Liver (tissue), 9 donors: Measurements from ENCODE around the gene CARD8. TPM values are rescaled to one million over a fixed set of nuclear protein-coding genes. Genes with fewer than 3 reads are reported as not detected.

Experiments used
- DNase-seq: peaks from one replicate; pipeline ENCODE4 v3.0.0-alpha.2; 2017; ENCODE audit warnings: low spot score
- H3K27ac ChIP-seq, 2 donors: one replicate each; pipeline ENCODE4 v1.7.0; 2013; ENCODE audit warnings: inconsistent platforms in 2 of 2, low read length in 2 of 2, control low read depth in 1 of 2, low read depth in 1 of 2, mild to moderate bottlenecking in 1 of 2
- H3K27me3 ChIP-seq, 4 donors: one replicate each; pipeline versions ENCODE4 v1.6.1 to v1.7.0; 2013; ENCODE audit warnings: low read length in 3 of 4, inconsistent platforms in 1 of 4, mild to moderate bottlenecking in 1 of 4, moderate library complexity in 1 of 4; ENCODE audit not compliant: control insufficient read depth in 4 of 4, insufficient read depth in 4 of 4
- H3K36me3 ChIP-seq, 4 donors: one replicate each; pipeline versions ENCODE4 v1.6.1 to v1.7.0; 2013; ENCODE audit warnings: low read length in 3 of 4, mild to moderate bottlenecking in 3 of 4, low read depth in 1 of 4, moderate library complexity in 1 of 4; ENCODE audit not compliant: control insufficient read depth in 4 of 4, insufficient read depth in 3 of 4
- H3K4me1 ChIP-seq, 4 donors: one replicate each; pipeline versions ENCODE4 v1.6.1 to v1.7.0; 2013; ENCODE audit warnings: low read length in 3 of 4, mild to moderate bottlenecking in 3 of 4, moderate library complexity in 1 of 4; ENCODE audit not compliant: control insufficient read depth in 4 of 4, insufficient read depth in 4 of 4
- H3K4me3 ChIP-seq, 3 donors: one replicate each; pipeline versions ENCODE4 v1.6.1 to v1.7.0; 2013; ENCODE audit warnings: low read length in 3 of 3, control low read depth in 1 of 3, low read depth in 1 of 3, mild to moderate bottlenecking in 1 of 3
- H3K9ac ChIP-seq, 2 donors: one replicate each; pipeline ENCODE4 v1.7.0; 2013; ENCODE audit warnings: low read length in 2 of 2, mild to moderate bottlenecking in 2 of 2, moderate library complexity in 2 of 2, control low read depth in 1 of 2, low read depth in 1 of 2
- H3K9me3 ChIP-seq, 4 donors: one replicate each; pipeline versions ENCODE4 v1.6.1 to v1.7.0; 2013; ENCODE audit warnings: low read length in 3 of 4; ENCODE audit not compliant: control insufficient read depth in 4 of 4
- ATF3 ChIP-seq: IDR thresholded peaks from 2 replicates; pipeline ENCODE4 v1.6.1; 2016; ENCODE audit warnings: antibody characterized with exemption
- CTCF ChIP-seq: fragments of 150-350 bp; IDR thresholded peaks from 2 replicates; pipeline ENCODE4 v1.5.1; 2017; ENCODE audit warnings: improper control_type of control experiment, low read depth, low read length; ENCODE audit not compliant: missing input control
- EGR1 ChIP-seq, 2 donors: IDR thresholded peaks; 2 replicates each; pipeline ENCODE4 v1.6.1; 2016 to 2018; ENCODE audit warnings: antibody characterized with exemption in 2 of 2, low read depth in 2 of 2
- FOXA1 ChIP-seq: IDR thresholded peaks from 2 replicates; pipeline ENCODE4 v1.6.1; 2016; ENCODE audit warnings: antibody characterized with exemption
- FOXA2 ChIP-seq: IDR thresholded peaks from 2 replicates; pipeline ENCODE4 v1.6.1; 2016; ENCODE audit warnings: antibody characterized with exemption
- GABPA ChIP-seq, 2 donors: IDR thresholded peaks in 1 of 2; conservative IDR thresholded peaks in 1 of 2; 2 replicates each; pipeline ENCODE4 v1.6.1; 2016; ENCODE audit warnings: antibody characterized with exemption in 2 of 2, mild to moderate bottlenecking in 1 of 2, moderate library complexity in 1 of 2
- HNF4A ChIP-seq, 2 donors: conservative IDR thresholded peaks; 2 replicates each; pipeline ENCODE4 v1.6.1; 2016; ENCODE audit warnings: antibody characterized with exemption in 2 of 2, mild to moderate bottlenecking in 2 of 2
- HNF4G ChIP-seq: IDR thresholded peaks from 2 replicates; pipeline ENCODE4 v1.6.1; 2016; ENCODE audit warnings: antibody characterized with exemption
- JUND ChIP-seq, 2 donors: IDR thresholded peaks; 2 replicates each; pipeline ENCODE4 v1.6.1; 2016; ENCODE audit warnings: antibody characterized with exemption in 2 of 2
- RAD21 ChIP-seq, 2 donors: IDR thresholded peaks; 2 replicates each; pipeline ENCODE4 v1.6.1; 2016; ENCODE audit warnings: antibody characterized with exemption in 2 of 2, mild to moderate bottlenecking in 2 of 2
- RXRA ChIP-seq, 2 donors: IDR thresholded peaks; 2 replicates each; pipeline ENCODE4 v1.6.1; 2017 to 2018; ENCODE audit warnings: antibody characterized with exemption in 2 of 2, mild to moderate bottlenecking in 1 of 2
- SP1 ChIP-seq: IDR thresholded peaks from 2 replicates; pipeline ENCODE4 v1.6.1; 2018; ENCODE audit warnings: antibody characterized with exemption, mild to moderate bottlenecking
- TAF1 ChIP-seq: conservative IDR thresholded peaks from 2 replicates; pipeline ENCODE4 v1.6.1; 2016; ENCODE audit warnings: antibody characterized with exemption, mild to moderate bottlenecking
- YY1 ChIP-seq: IDR thresholded peaks from 2 replicates; pipeline ENCODE4 v1.6.1; 2016; ENCODE audit warnings: antibody characterized with exemption, mild to moderate bottlenecking
- ZBTB33 ChIP-seq: IDR thresholded peaks from 2 replicates; pipeline ENCODE4 v1.6.1; 2016; ENCODE audit warnings: antibody characterized with exemption
- WGBS: extraction: QIAGEN DNeasy Blood & Tissue Kit; methylation state at CpG from one replicate; pipeline ENCODE4 v1.1.7; 2013; 5-methylcytosine and 5-hydroxymethylcytosine counted together
- polyA plus RNA-seq, 2 donors: library from polyadenylated mRNA; stranded (reverse) in 1 of 2; unstranded in 1 of 2; fragments of 200-250 nt in 1 of 2; fragments of >200 nt in 1 of 2; fragmentation: Nextera tagmentation in 1 of 2; extraction: Ambion mirVana in 1 of 2; gene quantifications; one replicate each; pipeline versions ENCODE4 v1.2.1 to v1.2.3, GENCODE V29; 2013 to 2015
- total RNA-seq, 2 donors: library from RNA; depleted of rRNA; stranded (reverse); fragments of >200 nt; gene quantifications; one replicate each; pipeline ENCODE4 v1.2.3, GENCODE V29; 2014
- TF ChIP-seq, protein P1 (sequence below): IDR thresholded peaks from 2 replicates; pipeline ENCODE4 v1.6.1; 2016; ENCODE audit warnings: antibody characterized with exemption, mild to moderate bottlenecking
- donor health status: healthy.
- donor health status: healthy.
- donor health status: healthy.
- donor health status: healthy.
- donor health status: healthy.

CARD8 gene
- total and polyA plus RNA-seq, 4 donors: 9.4 to 36.3 (median 22.4) TPM

- H3K27me3 ChIP-seq: peaks cover 0 to 10% (median 0%) of the 10 kb centered on the region in 4 donors
- no peak for TF ChIP-seq TAF1
- TF ChIP-seq RXRA (IDR thresholded peaks at IDR 0.05): no peak
- TF ChIP-seq ZBTB33: no peak
- no peak for TF ChIP-seq EGR1 (IDR thresholded peaks at IDR 0.05; ENCODE audit: low read depth in 2 of 2)
- TF ChIP-seq FOXA2: no peak
- TF ChIP-seq HNF4A (conservative IDR thresholded peaks at IDR 0.05): no peak
- TF ChIP-seq CTCF: no peak
- TF ChIP-seq YY1: no peak
- TF ChIP-seq RAD21 (IDR thresholded peaks at IDR 0.05): no peak
- no peak for TF ChIP-seq HNF4G
- TF ChIP-seq, protein P1, sequence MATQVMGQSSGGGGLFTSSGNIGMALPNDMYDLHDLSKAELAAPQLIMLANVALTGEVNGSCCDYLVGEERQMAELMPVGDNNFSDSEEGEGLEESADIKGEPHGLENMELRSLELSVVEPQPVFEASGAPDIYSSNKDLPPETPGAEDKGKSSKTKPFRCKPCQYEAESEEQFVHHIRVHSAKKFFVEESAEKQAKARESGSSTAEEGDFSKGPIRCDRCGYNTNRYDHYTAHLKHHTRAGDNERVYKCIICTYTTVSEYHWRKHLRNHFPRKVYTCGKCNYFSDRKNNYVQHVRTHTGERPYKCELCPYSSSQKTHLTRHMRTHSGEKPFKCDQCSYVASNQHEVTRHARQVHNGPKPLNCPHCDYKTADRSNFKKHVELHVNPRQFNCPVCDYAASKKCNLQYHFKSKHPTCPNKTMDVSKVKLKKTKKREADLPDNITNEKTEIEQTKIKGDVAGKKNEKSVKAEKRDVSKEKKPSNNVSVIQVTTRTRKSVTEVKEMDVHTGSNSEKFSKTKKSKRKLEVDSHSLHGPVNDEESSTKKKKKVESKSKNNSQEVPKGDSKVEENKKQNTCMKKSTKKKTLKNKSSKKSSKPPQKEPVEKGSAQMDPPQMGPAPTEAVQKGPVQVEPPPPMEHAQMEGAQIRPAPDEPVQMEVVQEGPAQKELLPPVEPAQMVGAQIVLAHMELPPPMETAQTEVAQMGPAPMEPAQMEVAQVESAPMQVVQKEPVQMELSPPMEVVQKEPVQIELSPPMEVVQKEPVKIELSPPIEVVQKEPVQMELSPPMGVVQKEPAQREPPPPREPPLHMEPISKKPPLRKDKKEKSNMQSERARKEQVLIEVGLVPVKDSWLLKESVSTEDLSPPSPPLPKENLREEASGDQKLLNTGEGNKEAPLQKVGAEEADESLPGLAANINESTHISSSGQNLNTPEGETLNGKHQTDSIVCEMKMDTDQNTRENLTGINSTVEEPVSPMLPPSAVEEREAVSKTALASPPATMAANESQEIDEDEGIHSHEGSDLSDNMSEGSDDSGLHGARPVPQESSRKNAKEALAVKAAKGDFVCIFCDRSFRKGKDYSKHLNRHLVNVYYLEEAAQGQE: no peak
- TF ChIP-seq GABPA (IDR thresholded peaks at IDR 0.05 in 1 of 2, conservative IDR thresholded peaks at IDR 0.05 in 1 of 2): no peak
- TF ChIP-seq FOXA1: no peak
- TF ChIP-seq SP1: no peak
- no peak for TF ChIP-seq ATF3
- H3K9me3 ChIP-seq: no peaks in the 10 kb centered on the region
- no peak for DNase-seq
- 66% methylated on average over 10 of the region's 10 CpGs for WGBS
- H3K4me1 ChIP-seq: peaks cover 2 to 8% (median 6%) of the 10 kb centered on the region in 4 donors
- H3K36me3 ChIP-seq: no peaks in the 10 kb centered on the region
- no peak overlapping the region for H3K27ac ChIP-seq
- no peak overlapping the region for H3K4me3 ChIP-seq
- no peak overlapping the region for H3K9ac ChIP-seq
Observed at GRCh38 chr19:48295458-48295857, 39.7 kb upstream of the CARD8 start.

- H3K27ac ChIP-seq: no peak overlapping the region
- no peaks in the 10 kb centered on the region for H3K9me3 ChIP-seq
- no peak overlapping the region for H3K4me3 ChIP-seq
- peaks cover 2 to 8% (median 6%) of the 10 kb centered on the region in 4 donors for H3K4me1 ChIP-seq
- no peak overlapping the region for H3K9ac ChIP-seq
- no peaks in the 10 kb centered on the region for H3K36me3 ChIP-seq
- peaks cover 0 to 10% (median 0%) of the 10 kb centered on the region in 4 donors for H3K27me3 ChIP-seq
- no peak for DNase-seq
- 91% methylated on average over 4 of the region's 4 CpGs for WGBS
- no peak for TF ChIP-seq JUND (IDR thresholded peaks at IDR 0.05)
- TF ChIP-seq, protein P1: no peak
- no peak for TF ChIP-seq HNF4A (conservative IDR thresholded peaks at IDR 0.05)
- no peak for TF ChIP-seq EGR1 (IDR thresholded peaks at IDR 0.05; ENCODE audit: low read depth in 2 of 2)
- no peak for TF ChIP-seq TAF1
- no peak for TF ChIP-seq ZBTB33
- TF ChIP-seq ATF3: no peak
- TF ChIP-seq SP1: no peak
- TF ChIP-seq RAD21 (IDR thresholded peaks at IDR 0.05): no peak
Observed at GRCh38 chr19:48292798-48293197, 37.1 kb upstream of the CARD8 start.
